ENCODE results near the gene HSPB2.

The HSPB2 gene

GRCh38 chr11:111939836-111940604 lies 27.5 kb downstream of the HSPB2 start:
- DNase-seq, result no peak

- DNase-seq, result no peak
Measured at GRCh38 chr11:111941963-111942362, 29.4 kb downstream of the HSPB2 start.

- no peak for DNase-seq
Measured at GRCh38 chr11:111942829-111943228, 30.3 kb downstream of the HSPB2 start.

GRCh38 chr11:111944139-111944538 lies 31.6 kb downstream of the HSPB2 start:
- no peak for DNase-seq

- DNase-seq, result no peak
Measured at GRCh38 chr11:111944651-111945051, 32.1 kb downstream of the HSPB2 start.

GRCh38 chr11:111945198-111945597 lies 32.7 kb downstream of the HSPB2 start:
- DNase-seq, result no peak

GRCh38 chr11:111946499-111946898 lies 34.0 kb downstream of the HSPB2 start:
- no peak for DNase-seq

GRCh38 chr11:111947143-111947542 lies 34.6 kb downstream of the HSPB2 start:
- DNase-seq, result no peak

GRCh38 chr11:111949519-111950426 lies 37.2 kb downstream of the HSPB2 start:
- no peak for DNase-seq

GRCh38 chr11:111951565-111951964 lies 39.0 kb downstream of the HSPB2 start:
- DNase-seq, result no peak

GRCh38 chr11:111954154-111954553 lies 41.6 kb downstream of the HSPB2 start:
- no peak for DNase-seq

GRCh38 chr11:111957663-111958444 lies 45.3 kb downstream of the HSPB2 start:
- no peak for DNase-seq

GRCh38 chr11:111960916-111961315 lies 48.4 kb downstream of the HSPB2 start:
- no peak for DNase-seq

GRCh38 chr11:111961389-111962300 lies 49.1 kb downstream of the HSPB2 start:
- no peak for DNase-seq
